ENCODE measurements around the gene UQCR11. TPM values are rescaled to one million over a fixed set of nuclear protein-coding genes. Genes with fewer than 3 reads are reported as not detected.

Gene UQCR11
- total and polyA plus RNA-seq, 12 donors, result 47.1 to 336 (median 166) TPM

DNA sequence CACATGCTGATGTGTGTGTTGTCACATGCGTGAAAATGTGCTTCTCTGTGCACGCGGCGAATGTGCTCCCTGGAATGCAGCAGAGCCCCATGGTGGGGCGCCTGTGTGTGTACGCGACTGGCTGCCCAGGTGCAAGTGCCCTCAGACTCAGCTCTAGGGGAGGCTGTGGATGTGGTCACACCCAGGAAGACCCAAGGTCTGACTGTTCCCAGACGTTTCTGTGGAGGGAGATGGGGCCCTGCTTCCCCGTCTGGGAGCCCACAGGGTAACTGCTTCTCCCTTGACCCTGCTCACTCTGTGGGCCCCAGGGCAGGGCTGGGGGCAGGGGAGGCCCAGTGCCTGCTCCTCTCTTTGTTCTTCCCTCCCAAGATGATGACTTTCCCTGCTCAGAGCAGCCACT is 7.9 kb upstream of the UQCR11 start:
- Histone ChIP-seq H3K27me3 (no peaks in the 10 kb centered on the region), H3K36me3 (replicated peaks in 1 of 2) (peaks cover 0 to 37% of the 10 kb centered on the region in 2 donors), H3K4me1 (replicated peaks in 1 of 2) (no peaks in the 10 kb centered on the region), H3K9me3 (replicated peaks in 1 of 3) (no peaks in the 10 kb centered on the region), H3K4me3 (no peak overlapping the region), H3K27ac (no peak overlapping the region)
- no peak for DNase-seq
- intact Hi-C loops (cut with DNase I), result no loop called here
- TF ChIP-seq, protein P1, sequence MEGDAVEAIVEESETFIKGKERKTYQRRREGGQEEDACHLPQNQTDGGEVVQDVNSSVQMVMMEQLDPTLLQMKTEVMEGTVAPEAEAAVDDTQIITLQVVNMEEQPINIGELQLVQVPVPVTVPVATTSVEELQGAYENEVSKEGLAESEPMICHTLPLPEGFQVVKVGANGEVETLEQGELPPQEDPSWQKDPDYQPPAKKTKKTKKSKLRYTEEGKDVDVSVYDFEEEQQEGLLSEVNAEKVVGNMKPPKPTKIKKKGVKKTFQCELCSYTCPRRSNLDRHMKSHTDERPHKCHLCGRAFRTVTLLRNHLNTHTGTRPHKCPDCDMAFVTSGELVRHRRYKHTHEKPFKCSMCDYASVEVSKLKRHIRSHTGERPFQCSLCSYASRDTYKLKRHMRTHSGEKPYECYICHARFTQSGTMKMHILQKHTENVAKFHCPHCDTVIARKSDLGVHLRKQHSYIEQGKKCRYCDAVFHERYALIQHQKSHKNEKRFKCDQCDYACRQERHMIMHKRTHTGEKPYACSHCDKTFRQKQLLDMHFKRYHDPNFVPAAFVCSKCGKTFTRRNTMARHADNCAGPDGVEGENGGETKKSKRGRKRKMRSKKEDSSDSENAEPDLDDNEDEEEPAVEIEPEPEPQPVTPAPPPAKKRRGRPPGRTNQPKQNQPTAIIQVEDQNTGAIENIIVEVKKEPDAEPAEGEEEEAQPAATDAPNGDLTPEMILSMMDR (IDR thresholded peaks at IDR 0.05), result no peak
- TF ChIP-seq POLR2A (IDR thresholded peaks at IDR 0.05), result no peak
- WGBS, 4 donors, result 50 to 85% (median 81%) methylated on average over 2 to 9 of the region's 9 CpGs

DNA sequence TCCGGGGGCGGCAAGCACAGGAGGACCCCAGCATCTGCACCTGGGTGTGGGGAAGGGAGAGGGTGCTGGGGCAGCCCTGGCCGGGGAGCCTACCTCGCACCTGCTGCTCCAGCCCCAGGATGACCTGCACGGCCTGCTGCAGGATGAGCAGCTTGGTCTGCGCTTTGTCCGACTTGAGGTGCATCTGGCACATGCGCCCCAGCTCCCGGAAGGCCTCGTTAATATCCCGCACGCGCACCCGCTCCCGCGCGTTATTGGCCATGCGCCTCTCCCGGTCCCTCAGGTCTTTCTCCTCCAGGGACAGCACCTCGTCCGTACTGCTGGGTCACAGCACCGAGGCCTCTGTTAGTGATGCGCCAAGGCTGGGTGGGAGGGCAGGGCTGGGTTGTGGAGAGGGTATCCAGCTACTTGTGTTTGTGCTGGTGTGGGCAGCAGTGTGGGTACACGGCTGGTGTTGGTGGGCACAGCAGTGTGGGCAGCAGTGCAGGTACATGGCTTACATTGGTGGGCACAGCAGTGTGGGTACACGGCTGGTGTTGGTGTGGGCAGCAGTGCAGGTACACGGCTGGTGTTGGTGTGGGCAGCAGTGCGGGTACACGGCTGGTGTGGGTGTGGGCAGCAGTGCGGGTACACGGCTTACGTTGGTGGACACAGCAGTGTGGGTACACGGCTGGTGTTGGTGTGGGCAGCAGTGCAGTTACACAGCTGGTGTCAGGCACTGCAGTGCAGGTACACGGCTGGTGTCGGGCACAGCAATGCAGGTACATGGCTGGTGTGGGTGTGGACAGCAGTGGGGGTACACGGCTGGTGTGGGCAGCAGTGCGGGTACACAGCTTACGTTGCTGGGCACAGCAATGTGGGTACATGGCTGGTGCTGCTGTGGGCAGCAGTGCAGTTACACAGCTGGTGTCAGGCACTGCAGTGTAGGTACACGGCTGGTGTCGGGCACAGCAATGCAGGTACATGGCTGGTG is 7.1 kb upstream of the UQCR11 start:
- WGBS, 4 donors, result 93 to 95% (median 94%) methylated on average over 35 to 39 of the region's 39 CpGs
- Histone ChIP-seq H3K27ac (no peak overlapping the region), H3K36me3 (replicated peaks in 1 of 2) (peaks cover 0 to 37% of the 10 kb centered on the region in 2 donors), H3K9me3 (replicated peaks in 1 of 3) (no peaks in the 10 kb centered on the region), H3K27me3 (no peaks in the 10 kb centered on the region), H3K4me3 (no peak overlapping the region), H3K4me1 (replicated peaks in 1 of 2) (no peaks in the 10 kb centered on the region)
- intact Hi-C loops (cut with DNase I), result no loop called here
- no peak for DNase-seq
- no peak for TF ChIP-seq POLR2A (IDR thresholded peaks at IDR 0.05)
- TF ChIP-seq, protein P1 (IDR thresholded peaks at IDR 0.05), result no peak

DNA sequence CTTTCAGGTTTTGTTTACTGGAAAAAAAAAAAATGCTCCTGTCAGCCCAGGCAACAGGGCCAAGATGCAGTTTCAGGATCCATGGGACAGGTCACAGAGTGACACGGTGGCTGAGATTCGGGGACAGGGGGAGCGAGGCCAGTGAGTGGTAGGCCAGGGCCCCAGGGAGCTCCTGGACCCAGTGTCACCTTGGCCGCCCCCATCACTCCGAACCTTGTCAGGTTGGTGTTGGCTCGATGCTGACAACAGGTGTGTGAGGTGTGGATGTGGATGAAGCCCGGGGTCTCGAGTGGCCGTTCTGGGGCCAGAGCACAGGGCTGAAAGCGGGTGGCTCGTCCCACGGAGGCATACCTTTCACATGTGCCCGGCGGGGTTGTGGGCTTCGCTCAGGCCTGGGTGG is 6.1 kb upstream of the UQCR11 start:
- Histone ChIP-seq H3K27ac (no peak overlapping the region), H3K4me3 (no peak overlapping the region), H3K27me3 (no peaks in the 10 kb centered on the region), H3K36me3 (replicated peaks in 1 of 2) (peaks cover 0 to 37% of the 10 kb centered on the region in 2 donors), H3K4me1 (replicated peaks in 1 of 2) (peaks cover 2 to 3% of the 10 kb centered on the region in 2 donors), H3K9me3 (replicated peaks in 1 of 3) (no peaks in the 10 kb centered on the region)
- TF ChIP-seq POLR2A (IDR thresholded peaks at IDR 0.05), result no peak
- TF ChIP-seq, protein P1 (IDR thresholded peaks at IDR 0.05), result no peak
- intact Hi-C loops (cut with DNase I), result no loop called here
- 93 to 95% (median 94%) methylated on average over 15 of the region's 15 CpGs for WGBS, 4 donors
- DNase-seq, result no peak

DNA sequence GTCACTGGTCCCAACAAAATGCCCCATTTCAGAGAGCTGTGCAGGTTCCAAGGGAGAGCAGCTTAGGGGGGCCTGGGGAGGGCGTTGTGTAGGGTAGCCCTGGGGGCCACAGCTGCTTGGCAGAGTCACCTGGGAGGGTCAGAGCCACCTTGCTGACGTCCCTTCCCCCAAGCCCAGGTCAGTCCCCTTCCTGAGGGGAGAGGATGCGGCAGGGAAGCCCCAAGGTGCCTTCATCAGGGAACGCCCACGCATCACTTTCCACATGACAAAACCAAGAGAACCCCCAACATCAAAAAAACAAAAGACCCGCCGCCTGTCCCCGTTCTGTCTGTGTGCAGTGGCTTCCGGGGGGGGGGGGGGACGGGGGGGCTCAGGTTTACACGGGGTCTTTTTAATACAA is 5.3 kb upstream of the UQCR11 start:
- H3K4me1 ChIP-seq (replicated peaks in 1 of 2), result peaks cover 7% of the 10 kb centered on the region in 2 donors
- H3K4me3 ChIP-seq, result no peak overlapping the region
- intact Hi-C loops (cut with DNase I), result no loop called here
- TF ChIP-seq, protein P1 (IDR thresholded peaks at IDR 0.05), result no peak
- no peak for TF ChIP-seq POLR2A (IDR thresholded peaks at IDR 0.05)
- no peaks in the 10 kb centered on the region for H3K27me3 ChIP-seq
- H3K9me3 ChIP-seq (replicated peaks in 1 of 3), result no peaks in the 10 kb centered on the region
- H3K36me3 ChIP-seq (replicated peaks in 1 of 2), result peaks cover 0 to 36% of the 10 kb centered on the region in 2 donors
- no peak for DNase-seq
- WGBS, 4 donors, result 79 to 88% (median 80%) methylated on average over 8 to 11 of the region's 11 CpGs
- H3K27ac ChIP-seq, result no peak overlapping the region
